Measurements from ENCODE around the gene NRAP. TPM values are rescaled to one million over a fixed set of nuclear protein-coding genes. Genes with fewer than 3 reads are reported as not detected.

NRAP gene
- total RNA-seq, 1 donor from 2014 or later: not detected

- H3K4me3 Mint-ChIP-seq: no peak overlapping the region
- peak overlapping the region; percentile 1 for H3K27ac Mint-ChIP-seq
- Histone ChIP-seq H3K9me3 (ENCODE audit: low read depth) (no peaks in the 10 kb centered on the region), H3K36me3 (no peaks in the 10 kb centered on the region), H2AFZ (replicated peaks) (no peak overlapping the region), H3K4me1 (peaks cover 46% of the 10 kb centered on the region), H3K9ac (no peak overlapping the region), H3F3A (ENCODE audit: low read depth) (peaks cover 18% of the 10 kb centered on the region), H3K27me3 (peaks cover 26% of the 10 kb centered on the region), H3K4me3 (no peak overlapping the region), H3K27ac (no peak overlapping the region), H4K20me1 (ENCODE audit: low read depth) (peaks cover 2% of the 10 kb centered on the region), H3K79me2 (ENCODE audit: low read depth) (no peaks in the 10 kb centered on the region), H3K4me2 (no peak overlapping the region)
- no peak for TF ChIP-seq EZH2phosphoT487 (IDR thresholded peaks at IDR 0.05)
- no peaks in the 10 kb centered on the region for H3K9me3 Mint-ChIP-seq
- peaks cover 16% of the 10 kb centered on the region for H3K27me3 Mint-ChIP-seq (ENCODE audit: insufficient read depth, low read depth)
- DNase-seq (ENCODE audit: low spot score): no peak
- no peaks in the 10 kb centered on the region for H3K36me3 Mint-ChIP-seq
- H3K4me1 Mint-ChIP-seq: peaks cover 69% of the 10 kb centered on the region
Measured at GRCh38 chr10:113613977-113614690, 49.7 kb downstream of the NRAP start.

- H3K36me3 Mint-ChIP-seq: no peaks in the 10 kb centered on the region
- TF ChIP-seq CTCF (IDR thresholded peaks at IDR 0.05) (no peak), EZH2 (IDR thresholded peaks at IDR 0.05) (no peak), EZH2phosphoT487 (IDR thresholded peaks at IDR 0.05) (no peak)
- H3K4me1 ChIP-seq: peaks cover 46% of the 10 kb centered on the region
Measured at GRCh38 chr10:113613427-113613826, 50.4 kb downstream of the NRAP start.

GRCh38 chr10:113612154-113612553, 51.7 kb downstream of the NRAP start:
- no peak overlapping the region for H3K4me3 ChIP-seq
- DNase-seq (ENCODE audit: low spot score): no peak
- TF ChIP-seq CTCF (IDR thresholded peaks at IDR 0.05) (no peak), EZH2 (IDR thresholded peaks at IDR 0.05) (no peak), EZH2phosphoT487 (IDR thresholded peaks at IDR 0.05) (no peak)
- Mint-ChIP-seq H3K27ac (no peak overlapping the region), H3K27me3 (ENCODE audit: insufficient read depth, low read depth) (peaks cover 16% of the 10 kb centered on the region), H3K4me3 (no peak overlapping the region), H3K9me3 (no peaks in the 10 kb centered on the region), H3K36me3 (no peaks in the 10 kb centered on the region), H3K4me1 (peaks cover 71% of the 10 kb centered on the region)
- no peak overlapping the region for H3K4me2 ChIP-seq
- peaks cover 38% of the 10 kb centered on the region for H3K4me1 ChIP-seq
- H2AFZ ChIP-seq (replicated peaks): no peak overlapping the region
- H3K9ac ChIP-seq: no peak overlapping the region
- H3K9me3 ChIP-seq (ENCODE audit: low read depth): no peaks in the 10 kb centered on the region
- peaks cover 26% of the 10 kb centered on the region for H3K27me3 ChIP-seq
- H3F3A ChIP-seq (ENCODE audit: low read depth): peaks cover 34% of the 10 kb centered on the region
- no peaks in the 10 kb centered on the region for H3K36me3 ChIP-seq
- H4K20me1 ChIP-seq (ENCODE audit: low read depth): peaks cover 2% of the 10 kb centered on the region
- no peaks in the 10 kb centered on the region for H3K79me2 ChIP-seq (ENCODE audit: low read depth)
- H3K27ac ChIP-seq: no peak overlapping the region

More at GRCh38 chr10:113613427-113613826, 50.4 kb downstream of the NRAP start:
- no peaks in the 10 kb centered on the region for H3K9me3 ChIP-seq (ENCODE audit: low read depth)
- no peaks in the 10 kb centered on the region for H3K36me3 ChIP-seq
- no peak overlapping the region for H3K27ac ChIP-seq
- no peak overlapping the region for H2AFZ ChIP-seq (replicated peaks)
- H3K9me3 Mint-ChIP-seq: no peaks in the 10 kb centered on the region
- no peak overlapping the region for H3K27ac Mint-ChIP-seq
- H3K4me2 ChIP-seq: no peak overlapping the region
- H3K4me1 Mint-ChIP-seq: peaks cover 69% of the 10 kb centered on the region
- peaks cover 2% of the 10 kb centered on the region for H4K20me1 ChIP-seq (ENCODE audit: low read depth)
- no peak overlapping the region for H3K4me3 Mint-ChIP-seq
- no peak overlapping the region for H3K4me3 ChIP-seq
- H3K79me2 ChIP-seq (ENCODE audit: low read depth): no peaks in the 10 kb centered on the region
- H3F3A ChIP-seq (ENCODE audit: low read depth): peaks cover 25% of the 10 kb centered on the region
- peaks cover 16% of the 10 kb centered on the region for H3K27me3 Mint-ChIP-seq (ENCODE audit: insufficient read depth, low read depth)
- DNase-seq (ENCODE audit: low spot score): no peak
- H3K27me3 ChIP-seq: peaks cover 26% of the 10 kb centered on the region
- H3K9ac ChIP-seq: no peak overlapping the region
